Transverse colon (tissue), 4 donors: ENCODE results near the gene KEAP1.

Experiments used
- CTCF ChIP-seq, 5 experiments: fragments of 200-600 bp in 3 of 5; fragments of 450-650 bp in 2 of 5; sonication (generic) in 3 of 5; IDR thresholded peaks; 1 replicate in 2 of 5; 2 replicates in 3 of 5; pipeline ENCODE4 v1.5.1; 2016 to 2017; ENCODE audit warnings: antibody characterized with exemption in 5 of 5, inconsistent platforms in 3 of 5, mild to moderate bottlenecking in 2 of 5, moderate library complexity in 1 of 5
- EP300 ChIP-seq: sonication (generic); formaldehyde crosslinking; IDR thresholded peaks from one replicate; pipeline ENCODE4 v1.6.1; 2017; ENCODE audit warnings: antibody characterized with exemption, low read depth
- POLR2A ChIP-seq: fragments of 450-650 bp; IDR thresholded peaks from one replicate; pipeline ENCODE4 v1.6.1; 2016; ENCODE audit warnings: antibody characterized with exemption, mild to moderate bottlenecking, moderate library complexity
- POLR2AphosphoS5 ChIP-seq, 3 donors: sonication (generic); formaldehyde crosslinking; IDR thresholded peaks; one replicate each; pipeline ENCODE4 v1.6.1; 2016; ENCODE audit warnings: antibody characterized with exemption in 3 of 3

GRCh38 chr19:10516671-10517286, 13.6 kb upstream of the KEAP1 start:
- TF ChIP-seq POLR2AphosphoS5 (IDR thresholded peaks at IDR 0.05) (no peak), CTCF (IDR thresholded peaks at IDR 0.05) (no peak), EP300 (no peak), POLR2A (no peak)
